HepG2 (cell line): ENCODE results near the gene SIGLEC9. TPM values are rescaled to one million over a fixed set of nuclear protein-coding genes. Genes with fewer than 3 reads are reported as not detected.

Experiments used
- ATAC-seq: fragments of 200-7000 bp; cut with Tn5 transposase; 3 replicates; pipeline ENCODE4 v1.9.1; 2020; ENCODE audit warnings: mild to moderate bottlenecking, moderate library complexity
- BruUV-seq: library from RNA; stranded (reverse); fragments of 400-500 nt; replicated peaks from 2 replicates; lab custom pipeline; 2021; lab: Mats Ljungman, UMichigan
- CTCF ChIA-PET: fragments of 300-600 bp; formaldehyde crosslinking; extraction: SDS; loops from one replicate; lab custom pipeline; 2021; ENCODE audit warnings: low total read pairs, inconsistent platforms, low intra/inter-chr PET ratio; lab: Yijun Ruan, JAX
- POLR2A ChIA-PET: fragments of 350-600 bp; sonication (Branson Sonifier 250); formaldehyde crosslinking; loops from one replicate; lab custom pipeline; 2020; ENCODE audit warnings: antibody characterized with exemption, inconsistent platforms; lab: Yijun Ruan, JAX
- DNase-seq: peaks from one replicate; pipeline ENCODE4 v3.0.0-alpha.2; 2015; ENCODE audit warnings: low spot score
- FAIRE-seq: peaks from 3 replicates; lab custom pipeline; 2011; peaks lifted over from hg19 to GRCh38; lab: Jason Lieb, UNC
- H2AFZ ChIP-seq: one replicate; pipeline ENCODE4 v1.6.1; 2011; ENCODE audit warnings: low read length, inconsistent platforms
- H3K27ac ChIP-seq: fragments of 300-600 bp; 3 replicates; pipeline ENCODE4 v1.8.0; 2011; ENCODE audit warnings: mixed run types, mild to moderate bottlenecking, mixed read lengths, low read length, inconsistent platforms; ENCODE audit not compliant: insufficient read depth; ENCODE audit errors: extremely low read length
- H3K27me3 ChIP-seq, 2 experiments: fragments of 200-600 bp in 1 of 2; 2 replicates in 1 of 2; 3 replicates in 1 of 2; pipeline versions ENCODE4 v1.6.0 to v1.8.0; 2011; ENCODE audit warnings: low read length in 2 of 2, mild to moderate bottlenecking in 2 of 2, moderate library complexity in 2 of 2, inconsistent platforms in 1 of 2; ENCODE audit not compliant: insufficient read depth in 2 of 2, control insufficient read depth in 1 of 2
- H3K36me3 ChIP-seq, 2 experiments: fragments of 200-600 bp in 1 of 2; replicated peaks in 1 of 2; 2 replicates in 1 of 2; 3 replicates in 1 of 2; pipeline versions ENCODE4 v1.5.1 to v1.8.0; 2011; ENCODE audit warnings: low read length in 2 of 2, inconsistent platforms in 1 of 2; ENCODE audit not compliant: insufficient read depth in 2 of 2, control insufficient read depth in 1 of 2
- H3K4me1 ChIP-seq: 2 replicates; pipeline ENCODE4 v1.5.1; 2012; ENCODE audit warnings: low read length, inconsistent platforms; ENCODE audit not compliant: insufficient read depth
- H3K4me2 ChIP-seq: 2 replicates; pipeline ENCODE4 v1.6.0; 2011; ENCODE audit warnings: low read depth, low read length, inconsistent platforms
- H3K4me3 ChIP-seq, 3 experiments: fragments of 200-600 bp in 1 of 3; sonication (generic), shearing (Covaris generic) in 1 of 3; replicated peaks in 1 of 3; 2 replicates each; pipeline ENCODE4 v1.5.1; 2011 to 2016; ENCODE audit warnings: low read length in 3 of 3, inconsistent platforms in 2 of 3, low read depth in 2 of 3, mild to moderate bottlenecking in 2 of 3, control low read depth in 1 of 3, mixed read lengths in 1 of 3; ENCODE audit not compliant: insufficient read depth in 1 of 3
- H3K79me2 ChIP-seq: one replicate; pipeline ENCODE4 v1.6.1; 2011; ENCODE audit warnings: low read length, inconsistent platforms; ENCODE audit not compliant: insufficient read depth
- H3K9ac ChIP-seq: 2 replicates; pipeline ENCODE4 v1.6.0; 2011; ENCODE audit warnings: mild to moderate bottlenecking, low read depth, low read length, inconsistent platforms; ENCODE audit not compliant: insufficient read depth
- H3K9me3 ChIP-seq: 2 replicates; pipeline ENCODE4 v1.5.1; 2012; ENCODE audit warnings: mild to moderate bottlenecking, low read length
- H4K20me1 ChIP-seq: 2 replicates; pipeline ENCODE4 v1.6.0; 2011; ENCODE audit warnings: inconsistent platforms, mild to moderate bottlenecking, low read length, moderate library complexity; ENCODE audit not compliant: insufficient read depth
- BRD4 ChIP-seq: sonication (generic); formaldehyde crosslinking; IDR thresholded peaks from 2 replicates; pipeline ENCODE4 v1.4.0; 2020; ENCODE audit warnings: missing genetic modification reagents
- DR1 ChIP-seq: sonication (generic); formaldehyde crosslinking; IDR thresholded peaks from 2 replicates; pipeline ENCODE4 v1.8.0; 2021; ENCODE audit warnings: mild to moderate bottlenecking, missing genetic modification reagents, inconsistent platforms
- FOSL1 ChIP-seq: sonication (generic); formaldehyde crosslinking; IDR thresholded peaks from 2 replicates; pipeline ENCODE4 v1.9.0; 2021; ENCODE audit warnings: missing genetic modification reagents, borderline replicate concordance
- GLI4 ChIP-seq: sonication (generic); formaldehyde crosslinking; IDR thresholded peaks from 2 replicates; pipeline ENCODE4 v1.5.1; 2020; ENCODE audit warnings: missing genetic modification reagents, mild to moderate bottlenecking, moderate library complexity, borderline replicate concordance
- PPARG ChIP-seq: conservative IDR thresholded peaks from 2 replicates; pipeline ENCODE4 v1.6.1; 2016; ENCODE audit warnings: missing biosample characterization, missing genetic modification reagents
- TAF15 ChIP-seq: fragments of 200-400 bp; formaldehyde crosslinking; IDR thresholded peaks from one replicate; pipeline ENCODE4 v1.6.1; 2018; ENCODE audit warnings: mild to moderate bottlenecking, low read depth, low read length; ENCODE audit not compliant: poor library complexity, severe bottlenecking
- WGBS: methylation state at CpG from one replicate; pipeline ENCODE4 v1.1.6; 2017; ENCODE audit warnings: low lambda C conversion rate; 5-methylcytosine and 5-hydroxymethylcytosine counted together
- in situ Hi-C: cut with HindIII; loops from 2 replicates; pipeline ENCODE4 v1.10.0; 2017; ENCODE audit warnings: low pct_unique_long_range_greater_than_20kb; ENCODE audit not compliant: extremely low pct_ligation_motif_present
- intact Hi-C: fragments of 100-400 bp; cut with micrococcal nuclease; formaldehyde crosslinking; loops from one replicate; pipeline ENCODE4 v1.10.0; 2022; ENCODE audit not compliant: unreplicated experiment
- polyA plus RNA-seq, 8 experiments: library from polyadenylated mRNA; depleted of rRNA in 3 of 8; stranded (reverse) in 7 of 8; unstranded in 1 of 8; fragments of >200 nt; fragmentation: Illumina TruSeq in 4 of 8; extraction: Trizol in 4 of 8; gene quantifications; 2 replicates each; pipeline versions ENCODE4 v1.2.1 to v1.2.3, GENCODE V29; 2011 to 2016; ENCODE audit warnings: low read depth in 4 of 8, missing spikeins in 1 of 8, mixed read lengths in 1 of 8; ENCODE audit not compliant: insufficient read depth in 1 of 8
- total RNA-seq, 5 experiments: library from RNA; depleted of rRNA; stranded (reverse); fragments of >200 nt; fragmentation: Illumina TruSeq; extraction: Trizol; gene quantifications; 2 replicates each; pipeline ENCODE4 v1.2.3, GENCODE V29; 2016; ENCODE audit warnings: low read depth in 1 of 5
- TF ChIP-seq, protein P1 (sequence below): sonication (generic); formaldehyde crosslinking; IDR thresholded peaks from 2 replicates; pipeline ENCODE4 v1.4.0; 2020; ENCODE audit warnings: missing genetic modification reagents, borderline replicate concordance

The SIGLEC9 gene
- total and polyA plus RNA-seq, 2 of the 13 experiments (the other 11 are each of a cell fraction or from before 2014, with no cell fraction given) = not detected

DNA sequence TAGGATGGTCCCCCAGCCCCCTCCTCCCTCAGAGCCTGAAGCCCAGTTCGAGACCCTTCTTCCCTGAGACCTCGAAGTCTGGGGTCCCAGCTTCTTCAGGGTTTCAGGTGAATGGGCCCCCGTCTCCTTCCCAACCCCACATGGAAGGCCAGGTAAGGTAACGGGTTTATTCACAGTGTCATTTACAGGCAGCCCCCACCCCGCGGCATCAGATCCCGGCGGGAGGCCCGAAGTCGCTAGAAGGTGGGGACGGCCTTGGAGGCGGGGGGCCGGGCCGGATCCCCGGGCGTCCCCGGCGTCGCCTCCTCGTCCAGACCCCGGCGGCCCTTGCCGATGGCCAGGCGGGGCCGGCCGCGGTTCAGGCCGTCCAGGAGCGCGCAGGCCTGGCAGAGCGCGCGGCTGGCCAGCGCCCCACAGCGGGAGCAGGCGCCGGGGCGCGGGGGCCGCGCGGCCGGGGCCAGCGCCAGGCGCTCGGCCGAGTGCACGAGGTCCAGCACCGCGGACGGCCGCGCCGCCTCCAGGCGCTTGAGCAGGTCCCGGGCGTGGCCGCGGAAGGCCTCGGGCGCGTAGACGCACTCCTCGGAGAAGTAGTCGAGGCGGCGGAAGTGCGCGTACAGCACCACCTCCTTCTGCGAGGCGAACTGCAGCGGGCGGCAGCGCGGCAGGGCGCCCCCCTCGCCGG lies 26.2 kb upstream of the SIGLEC9 start:
- WGBS = 97% methylated on average over 58 of the region's 78 CpGs
- no peak overlapping the region for H3K4me2 ChIP-seq
- FAIRE-seq (no peak), DNase-seq (no peak), ATAC-seq (no peak)
- H3K4me1 ChIP-seq = peaks cover 10% of the 10 kb centered on the region
- in situ Hi-C loops = loop anchor here (25.0 kb wide), 1 partner anchor 161 kb away; no protein-coding TSS in a partner anchor
- ChIA-PET CTCF (interaction anchor here (2.9 kb wide), 1 partner anchor 77 kb away, joined by 16 read pairs; no protein-coding TSS in a partner anchor), POLR2A (no interaction called here)
- H2AFZ ChIP-seq = no peak overlapping the region
- peaks cover 3 to 18% of the 10 kb centered on the region in 2 experiments; a peak in 3 of 5 replicates for H3K36me3 ChIP-seq
- intact Hi-C loops = no loop called here
- H3K79me2 ChIP-seq = no peaks in the 10 kb centered on the region
- no TSS peak for BruUV-seq
- H3K27me3 ChIP-seq = no peaks in the 10 kb centered on the region; a peak in 1 of 5 replicates
- no peak overlapping the region for H3K27ac ChIP-seq
- no peaks in the 10 kb centered on the region for H3K9me3 ChIP-seq
- no peak overlapping the region for H3K9ac ChIP-seq
- no peak overlapping the region for H3K4me3 ChIP-seq
- no peak for TF ChIP-seq GLI4
- TF ChIP-seq TAF15 = no peak
- no peak for TF ChIP-seq BRD4 (CRISPR knock-in tag)
- no peak for TF ChIP-seq FOSL1 (CRISPR knock-in tag)
- TF ChIP-seq PPARG (CRISPR knock-in tag) = no peak
- TF ChIP-seq, protein P1, sequence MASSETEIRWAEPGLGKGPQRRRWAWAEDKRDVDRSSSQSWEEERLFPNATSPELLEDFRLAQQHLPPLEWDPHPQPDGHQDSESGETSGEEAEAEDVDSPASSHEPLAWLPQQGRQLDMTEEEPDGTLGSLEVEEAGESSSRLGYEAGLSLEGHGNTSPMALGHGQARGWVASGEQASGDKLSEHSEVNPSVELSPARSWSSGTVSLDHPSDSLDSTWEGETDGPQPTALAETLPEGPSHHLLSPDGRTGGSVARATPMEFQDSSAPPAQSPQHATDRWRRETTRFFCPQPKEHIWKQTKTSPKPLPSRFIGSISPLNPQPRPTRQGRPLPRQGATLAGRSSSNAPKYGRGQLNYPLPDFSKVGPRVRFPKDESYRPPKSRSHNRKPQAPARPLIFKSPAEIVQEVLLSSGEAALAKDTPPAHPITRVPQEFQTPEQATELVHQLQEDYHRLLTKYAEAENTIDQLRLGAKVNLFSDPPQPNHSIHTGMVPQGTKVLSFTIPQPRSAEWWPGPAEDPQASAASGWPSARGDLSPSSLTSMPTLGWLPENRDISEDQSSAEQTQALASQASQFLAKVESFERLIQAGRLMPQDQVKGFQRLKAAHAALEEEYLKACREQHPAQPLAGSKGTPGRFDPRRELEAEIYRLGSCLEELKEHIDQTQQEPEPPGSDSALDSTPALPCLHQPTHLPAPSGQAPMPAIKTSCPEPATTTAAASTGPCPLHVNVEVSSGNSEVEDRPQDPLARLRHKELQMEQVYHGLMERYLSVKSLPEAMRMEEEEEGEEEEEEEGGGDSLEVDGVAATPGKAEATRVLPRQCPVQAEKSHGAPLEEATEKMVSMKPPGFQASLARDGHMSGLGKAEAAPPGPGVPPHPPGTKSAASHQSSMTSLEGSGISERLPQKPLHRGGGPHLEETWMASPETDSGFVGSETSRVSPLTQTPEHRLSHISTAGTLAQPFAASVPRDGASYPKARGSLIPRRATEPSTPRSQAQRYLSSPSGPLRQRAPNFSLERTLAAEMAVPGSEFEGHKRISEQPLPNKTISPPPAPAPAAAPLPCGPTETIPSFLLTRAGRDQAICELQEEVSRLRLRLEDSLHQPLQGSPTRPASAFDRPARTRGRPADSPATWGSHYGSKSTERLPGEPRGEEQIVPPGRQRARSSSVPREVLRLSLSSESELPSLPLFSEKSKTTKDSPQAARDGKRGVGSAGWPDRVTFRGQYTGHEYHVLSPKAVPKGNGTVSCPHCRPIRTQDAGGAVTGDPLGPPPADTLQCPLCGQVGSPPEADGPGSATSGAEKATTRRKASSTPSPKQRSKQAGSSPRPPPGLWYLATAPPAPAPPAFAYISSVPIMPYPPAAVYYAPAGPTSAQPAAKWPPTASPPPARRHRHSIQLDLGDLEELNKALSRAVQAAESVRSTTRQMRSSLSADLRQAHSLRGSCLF (CRISPR knock-in tag) = no peak
- no peak for TF ChIP-seq DR1 (CRISPR knock-in tag)
- H4K20me1 ChIP-seq = 0 out of 2 replicates have a peak, but pooled peaks cover 3% of the 10 kb centered on the region
